Measurements from ENCODE around the gene WDR90. TPM values are rescaled to one million over a fixed set of nuclear protein-coding genes. Genes with fewer than 3 reads are reported as not detected.

Gene WDR90
- total RNA-seq, 1 donor from 2014 or later = 50.0 TPM

- Histone ChIP-seq H3K4me3 (no peak overlapping the region), H3K36me3 (peaks cover 4 to 7% of the 10 kb centered on the region in 2 donors), H3K27ac (no peak overlapping the region), H3K27me3 (no peaks in the 10 kb centered on the region), H3K4me1 (peaks cover 0 to 5% of the 10 kb centered on the region in 2 donors), H3K9me3 (no peaks in the 10 kb centered on the region)
- intact Hi-C loops (cut with DNase I) = no loop called here
- DNase-seq (ENCODE audit: low spot score in 2 of 2) = no peak
- TF ChIP-seq CTCF (IDR thresholded peaks at IDR 0.05) = no peak
Measured at GRCh38 chr16:657487-657886, 8.3 kb downstream of the WDR90 start.

- DNase-seq (ENCODE audit: low spot score in 2 of 2) = no peak
- Histone ChIP-seq H3K36me3 (peaks cover 4 to 7% of the 10 kb centered on the region in 2 donors), H3K27ac (no peak overlapping the region), H3K4me1 (peaks cover 0 to 5% of the 10 kb centered on the region in 2 donors), H3K9me3 (no peaks in the 10 kb centered on the region), H3K4me3 (no peak overlapping the region), H3K27me3 (no peaks in the 10 kb centered on the region)
- no peak for TF ChIP-seq CTCF (IDR thresholded peaks at IDR 0.05)
- intact Hi-C loops (cut with DNase I) = no loop called here
Measured at GRCh38 chr16:658679-659571, 9.8 kb downstream of the WDR90 start.

GRCh38 chr16:659618-660017 lies 10.5 kb downstream of the WDR90 start:
- TF ChIP-seq CTCF (IDR thresholded peaks at IDR 0.05) = no peak
- intact Hi-C loops (cut with DNase I) = loop anchor here (2.0 to 10.0 kb wide), 2 partner anchors 23 to 265 kb away; partner anchors contain the start of genes METTL26 and NME4
- Histone ChIP-seq H3K27ac (no peak overlapping the region), H3K4me3 (no peak overlapping the region), H3K36me3 (peaks cover 4 to 7% of the 10 kb centered on the region in 2 donors), H3K9me3 (no peaks in the 10 kb centered on the region), H3K27me3 (no peaks in the 10 kb centered on the region), H3K4me1 (peaks cover 0 to 5% of the 10 kb centered on the region in 2 donors)
- no peak for DNase-seq (ENCODE audit: low spot score in 2 of 2)

GRCh38 chr16:660132-660458 lies 10.9 kb downstream of the WDR90 start:
- H3K27me3 ChIP-seq = no peaks in the 10 kb centered on the region
- H3K27ac ChIP-seq = peak overlapping the region; percentile 59 to 78
- H3K4me3 ChIP-seq = peak overlapping the region in 1 of 2 donors; percentile 46
- intact Hi-C loops (cut with DNase I) = loop anchor here (2.0 to 10.0 kb wide), 2 partner anchors 23 to 265 kb away; partner anchors contain the start of genes METTL26 and NME4
- no peaks in the 10 kb centered on the region for H3K9me3 ChIP-seq
- peaks cover 0 to 5% of the 10 kb centered on the region in 2 donors for H3K4me1 ChIP-seq
- TF ChIP-seq CTCF (IDR thresholded peaks at IDR 0.05) = no peak
- DNase-seq (ENCODE audit: low spot score in 2 of 2) = no peak
- H3K36me3 ChIP-seq = peaks cover 3 to 7% of the 10 kb centered on the region in 2 donors

- H3K27ac ChIP-seq = peak overlapping the region; percentile 59 to 78
- DNase-seq (ENCODE audit: low spot score in 2 of 2) = peak in 1 of 2 donors; percentile 91
- no peaks in the 10 kb centered on the region for H3K27me3 ChIP-seq
- peak; percentile 37 to 59 (median 38) for TF ChIP-seq CTCF (IDR thresholded peaks at IDR 0.05)
- H3K36me3 ChIP-seq = peaks cover 0 to 2% of the 10 kb centered on the region in 2 donors
- H3K4me1 ChIP-seq = peaks cover 0 to 5% of the 10 kb centered on the region in 2 donors
- H3K4me3 ChIP-seq = peak overlapping the region; percentile 15 to 46
- H3K9me3 ChIP-seq = no peaks in the 10 kb centered on the region
- intact Hi-C loops (cut with DNase I) = loop anchor here (2.0 to 10.0 kb wide), 2 partner anchors 24 to 266 kb away; partner anchors contain the start of genes METTL26 and NME4
Measured at GRCh38 chr16:660459-661183, 11.5 kb downstream of the WDR90 start.
